ENCODE results near the gene OR4B1.
A peak's percentile ranks its signal among the peaks of the same experiment; 100 is the strongest.
"Not testable (repeated sequence)": the region's sequence is repeated elsewhere in the genome, so short reads cannot be mapped to it uniquely, and the experiment has no call there.

OR4B1 gene

GRCh38 chr11:48216510-48216909 is at the start of gene OR4B1:
Gene OR4B1 (plus strand): TSS chr11:48216810. CDS start chr11:48216810, 0 bp downstream.
- no peak for DNase-seq

GRCh38 chr11:48167380-48167779 is 49.2 kb upstream of the OR4B1 start:
- no peak for DNase-seq

GRCh38 chr11:48168815-48169214 is 47.8 kb upstream of the OR4B1 start:
- DNase-seq = no peak

GRCh38 chr11:48169259-48169658 is 47.4 kb upstream of the OR4B1 start:
- DNase-seq = no peak

- DNase-seq = no peak
Observed at GRCh38 chr11:48169717-48170116, 46.9 kb upstream of the OR4B1 start.

- DNase-seq = no peak
Observed at GRCh38 chr11:48170241-48171233, 46.1 kb upstream of the OR4B1 start.

GRCh38 chr11:48172818-48173609 is 43.6 kb upstream of the OR4B1 start:
- DNase-seq = peak; percentile 68

GRCh38 chr11:48177661-48178060 is 38.9 kb upstream of the OR4B1 start:
- DNase-seq = no peak

GRCh38 chr11:48180627-48181026 is 36.0 kb upstream of the OR4B1 start:
- DNase-seq = no peak

- no peak for DNase-seq
Observed at GRCh38 chr11:48182860-48183526, 33.6 kb upstream of the OR4B1 start.

- DNase-seq = no peak
Observed at GRCh38 chr11:48184452-48184851, 32.2 kb upstream of the OR4B1 start.

- DNase-seq = not testable (repeated sequence)
Observed at GRCh38 chr11:48190906-48191654, 25.5 kb upstream of the OR4B1 start.

GRCh38 chr11:48193876-48194275 is 22.7 kb upstream of the OR4B1 start:
- DNase-seq = no peak

- DNase-seq = no peak
Observed at GRCh38 chr11:48207881-48208280, 8.7 kb upstream of the OR4B1 start.

GRCh38 chr11:48210052-48210451 is 6.6 kb upstream of the OR4B1 start:
- DNase-seq = no peak

- no peak for DNase-seq
Observed at GRCh38 chr11:48228761-48229160, 12.2 kb downstream of the OR4B1 start.

GRCh38 chr11:48230057-48230456 is 13.4 kb downstream of the OR4B1 start:
- DNase-seq = not testable (repeated sequence)

GRCh38 chr11:48237727-48238126 is 21.1 kb downstream of the OR4B1 start:
- no peak for DNase-seq

- no peak for DNase-seq
Observed at GRCh38 chr11:48242501-48242900, 25.9 kb downstream of the OR4B1 start.

GRCh38 chr11:48244804-48245203 is 28.2 kb downstream of the OR4B1 start, which contains the start of gene OR4X2:
Gene OR4X2 (plus strand): TSS chr11:48245104. CDS start chr11:48245104, 0 bp downstream.
- DNase-seq = no peak

GRCh38 chr11:48248902-48249301 is 32.3 kb downstream of the OR4B1 start:
- no peak for DNase-seq

- no peak for DNase-seq
Observed at GRCh38 chr11:48261600-48261999, 45.0 kb downstream of the OR4B1 start.

Measured in activated T-cell treated with anti-CD3 and anti-CD28 coated beads, Interleukin-2, amount 50 U/mL, for 1 hour (primary cell).